ENCODE results near the gene MINAR1.

- TF ChIP-seq POLR2A (IDR thresholded peaks at IDR 0.05) (no peak), CTCF (IDR thresholded peaks at IDR 0.05) (no peak), POLR2AphosphoS5 (IDR thresholded peaks at IDR 0.05) (no peak)
These were observed 28.6 kb upstream of the MINAR1 start for GRCh38 chr15:79403501-79403900.

Measured in sigmoid colon (tissue), 4 donors.